ENCODE measurements around the gene MBD6.
"Not testable (repeated sequence)": the region's sequence is repeated elsewhere in the genome, so short reads cannot be mapped to it uniquely, and the experiment has no call there.

The MBD6 gene

DNA sequence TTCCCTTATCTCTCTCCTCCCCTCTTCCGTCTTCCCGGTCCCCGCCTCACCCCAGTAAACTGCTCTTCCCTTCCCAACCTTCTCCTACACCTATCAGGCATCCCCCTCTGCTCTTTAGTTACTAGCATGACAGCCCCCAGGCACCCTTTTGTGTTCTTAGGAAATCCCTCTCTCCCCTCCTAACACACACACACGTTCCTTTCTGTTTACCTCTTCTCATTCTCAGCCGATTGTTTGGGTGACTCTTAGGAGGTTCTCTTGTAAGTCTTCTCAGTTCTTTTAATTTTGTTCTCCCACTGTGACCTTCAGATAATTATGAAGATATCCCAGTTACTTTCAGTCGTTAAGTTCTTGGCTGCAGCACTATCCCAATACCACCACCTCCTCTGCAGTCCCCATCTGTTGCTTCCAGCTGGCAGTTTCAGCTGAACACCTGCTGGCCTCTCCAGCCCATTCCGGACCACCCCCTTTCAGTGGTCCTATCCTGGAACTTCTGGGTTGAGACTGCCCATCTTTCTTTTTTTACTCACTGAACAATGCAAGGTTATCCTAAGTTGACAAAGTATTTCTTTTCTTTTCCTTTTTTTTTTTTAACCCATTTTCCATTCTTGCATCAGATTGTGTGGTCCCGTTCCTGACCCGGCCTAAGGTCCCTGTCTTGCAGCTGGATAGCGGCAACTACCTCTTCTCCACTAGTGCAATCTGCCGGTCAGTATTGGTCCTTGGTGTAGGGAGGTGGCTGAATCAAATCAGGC, 34.0 kb upstream of the MBD6 start:
- no peak for DNase-seq

DNA sequence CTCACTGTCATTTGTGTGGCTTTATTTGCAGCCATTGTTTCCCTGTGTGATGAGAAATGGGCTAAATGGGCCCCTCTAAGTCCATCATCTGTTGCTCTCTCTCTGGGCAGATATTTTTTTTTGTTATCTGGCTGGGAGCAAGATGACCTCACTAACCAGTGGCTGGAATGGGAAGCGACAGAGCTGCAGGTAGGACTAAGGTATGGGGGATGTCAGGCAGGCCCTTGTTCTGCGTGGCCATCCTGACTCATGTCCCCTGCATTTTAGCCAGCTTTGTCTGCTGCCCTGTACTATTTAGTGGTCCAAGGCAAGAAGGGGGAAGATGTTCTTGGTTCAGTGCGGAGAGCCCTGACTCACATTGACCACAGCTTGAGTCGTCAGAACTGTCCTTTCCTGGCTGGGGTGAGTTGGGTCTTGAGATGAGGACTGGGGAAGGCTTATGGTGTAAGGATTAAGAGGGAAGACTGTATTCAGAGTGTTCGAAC, 33.4 kb upstream of the MBD6 start:
- DNase-seq = no peak

DNA sequence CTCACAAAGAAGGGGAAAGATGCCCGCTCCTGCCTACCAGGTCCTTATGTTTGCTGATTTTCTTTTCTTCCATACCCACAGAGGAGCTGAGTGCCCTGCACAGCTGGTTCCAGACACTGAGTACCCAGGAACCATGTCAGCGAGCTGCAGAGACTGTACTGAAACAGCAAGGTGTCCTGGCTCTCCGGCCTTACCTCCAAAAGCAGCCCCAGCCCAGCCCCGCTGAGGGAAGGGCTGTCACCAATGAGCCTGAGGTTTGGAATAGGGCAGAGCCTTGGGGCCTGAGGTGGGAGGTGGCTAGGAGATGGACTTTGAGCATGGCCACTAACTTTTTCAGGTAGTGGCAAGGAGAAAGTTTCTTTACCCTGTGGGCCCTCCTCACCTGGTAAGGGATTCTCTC, 32.5 kb upstream of the MBD6 start:
- no peak for DNase-seq

GRCh38 chr12:57491393-57492280, 31.0 kb upstream of the MBD6 start:
- no peak for DNase-seq

DNA sequence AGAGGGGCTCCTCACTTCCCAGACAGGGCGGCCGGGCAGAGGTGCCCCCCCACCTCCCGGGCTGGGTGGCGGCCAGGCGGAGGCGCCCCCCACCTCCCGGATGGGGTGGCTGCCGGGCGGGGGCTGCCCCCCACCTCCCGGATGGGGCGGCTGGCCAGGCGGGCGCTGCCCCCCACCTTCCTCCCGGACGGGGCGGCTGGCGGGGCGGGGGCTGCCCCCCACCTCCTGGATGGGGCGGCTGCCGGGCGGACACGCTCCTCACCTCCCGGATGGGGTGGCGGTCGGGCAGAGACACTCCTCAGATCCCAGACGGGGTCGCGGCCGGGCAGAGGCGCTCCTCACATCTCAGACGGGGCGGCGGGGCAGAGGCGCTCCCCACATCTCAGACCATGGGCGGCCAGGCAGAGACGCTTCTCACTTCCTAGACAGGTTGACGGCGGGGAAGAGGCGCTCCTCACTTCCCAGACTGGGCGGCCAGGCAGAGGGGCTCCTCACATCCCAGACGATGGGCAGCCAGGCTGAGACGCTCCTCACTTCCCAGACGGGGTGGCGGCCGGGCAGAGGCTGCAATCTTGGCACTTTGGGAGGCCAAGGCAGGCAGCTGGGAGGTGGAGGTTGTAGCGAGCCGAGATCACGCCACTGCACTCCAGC, 27.4 kb upstream of the MBD6 start:
- not testable (repeated sequence) for DNase-seq

GRCh38 chr12:57496822-57497221, 25.8 kb upstream of the MBD6 start:
- no peak for DNase-seq

- DNase-seq = no peak
Observed at GRCh38 chr12:57497223-57498131, 25.1 kb upstream of the MBD6 start.

DNA sequence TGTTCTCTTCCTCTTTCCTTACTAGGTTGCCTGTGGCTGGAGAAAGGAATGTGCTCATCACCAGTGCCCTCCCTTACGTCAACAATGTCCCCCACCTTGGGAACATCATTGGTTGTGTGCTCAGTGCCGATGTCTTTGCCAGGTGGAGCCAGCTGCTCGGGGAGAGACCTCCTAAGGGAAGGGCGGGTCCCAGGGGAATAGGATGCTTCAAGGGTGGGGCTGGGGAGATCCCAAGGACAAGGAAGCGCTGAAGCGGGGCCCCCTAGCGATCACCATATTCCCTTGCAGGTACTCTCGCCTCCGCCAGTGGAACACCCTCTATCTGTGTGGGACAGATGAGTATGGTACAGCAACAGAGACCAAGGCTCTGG, 24.5 kb upstream of the MBD6 start:
- DNase-seq = no peak

DNA sequence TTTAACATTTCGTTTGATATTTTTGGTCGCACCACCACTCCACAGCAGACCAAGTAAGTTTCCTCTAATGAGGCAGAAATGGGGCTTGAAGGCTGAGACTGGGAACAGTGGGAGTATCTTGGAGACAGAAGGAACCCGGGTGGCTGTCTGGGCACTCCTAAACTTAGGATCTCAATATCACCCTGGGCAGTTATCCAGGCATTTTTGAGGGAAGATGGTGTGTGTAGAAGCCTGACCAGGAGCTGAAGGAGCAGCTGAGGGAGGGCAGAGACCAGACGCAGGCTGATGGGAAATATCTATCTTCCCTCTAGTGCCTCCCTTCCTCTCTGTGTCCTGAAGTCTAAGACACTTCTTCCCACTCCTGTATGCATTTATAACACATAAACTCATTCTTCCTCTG, 24.1 kb upstream of the MBD6 start:
- DNase-seq = no peak

GRCh38 chr12:57500213-57500612, 22.4 kb upstream of the MBD6 start:
- no peak for DNase-seq

DNA sequence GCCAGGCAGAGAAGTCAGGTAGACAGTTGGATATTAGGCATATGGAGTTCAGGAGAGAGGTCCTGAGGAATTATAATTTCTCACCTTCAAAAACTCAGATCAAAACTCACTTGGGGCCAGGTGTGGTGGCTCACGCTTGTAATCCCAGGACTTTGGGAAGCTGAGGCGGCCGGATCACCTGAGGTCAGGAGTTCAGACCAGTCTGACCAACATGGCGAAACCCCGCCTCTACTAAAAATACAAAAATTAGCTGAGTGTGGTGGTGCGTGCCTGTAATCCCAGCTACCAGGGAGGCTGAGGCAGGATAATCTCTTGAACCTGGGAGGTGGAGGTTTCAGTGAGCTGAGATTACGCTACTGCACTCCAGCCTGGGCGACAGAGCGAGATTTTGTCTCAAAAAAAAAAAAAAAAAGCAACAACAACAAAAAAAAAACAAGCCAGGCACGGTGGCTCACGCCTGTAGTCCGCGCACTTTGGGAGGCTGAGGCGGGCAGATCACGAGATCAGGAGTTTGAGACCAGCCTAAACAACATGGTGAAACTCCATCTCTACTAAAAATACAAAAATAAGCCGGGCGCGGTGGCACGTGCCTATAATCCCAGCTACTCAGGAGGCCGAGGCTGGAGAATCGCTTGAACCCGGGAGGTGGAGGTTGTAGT, 20.2 kb upstream of the MBD6 start:
- not testable (repeated sequence) for DNase-seq

DNA sequence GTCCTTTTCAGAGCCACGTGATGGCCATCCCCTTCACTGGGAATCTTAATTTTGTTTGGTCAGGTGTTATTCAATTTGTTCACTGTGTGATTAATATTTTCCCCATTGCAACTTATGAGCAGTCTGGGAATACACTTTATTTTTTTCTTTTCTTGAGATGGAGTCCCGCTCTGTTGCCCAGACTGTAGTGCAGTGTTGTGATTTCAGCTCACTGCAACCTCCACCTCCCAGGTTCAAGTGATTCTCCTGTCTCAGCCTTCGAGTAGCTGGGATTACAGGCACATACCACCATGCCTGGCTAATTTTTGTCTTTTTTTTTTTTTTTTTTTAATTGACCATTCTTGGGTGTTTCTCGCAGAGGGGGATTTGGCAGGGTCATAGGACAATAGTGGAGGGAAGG, 16.1 kb upstream of the MBD6 start:
- not testable (repeated sequence) for DNase-seq

GRCh38 chr12:57507796-57508195, 14.8 kb upstream of the MBD6 start:
- not testable (repeated sequence) for DNase-seq

DNA sequence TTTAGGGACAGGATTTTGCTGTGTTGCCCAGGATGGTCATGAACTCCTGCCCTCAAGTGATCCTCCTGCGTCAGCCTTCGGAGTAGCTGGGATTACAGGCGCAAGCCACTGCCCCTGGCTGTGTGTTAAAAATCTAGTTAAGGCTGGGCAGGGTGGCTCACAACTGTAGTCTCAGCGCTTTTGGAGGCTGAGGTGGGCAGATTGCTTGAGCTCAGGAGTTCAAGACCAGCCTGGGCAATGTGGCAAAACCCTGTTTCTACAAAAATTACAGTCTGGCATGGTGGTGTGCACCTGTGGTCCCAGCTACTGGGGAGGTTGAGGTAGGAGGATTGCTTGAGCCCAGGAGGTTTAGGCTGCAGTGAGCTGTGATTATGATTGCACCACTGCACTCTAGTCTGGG, 11.5 kb upstream of the MBD6 start:
- no peak for DNase-seq

DNA sequence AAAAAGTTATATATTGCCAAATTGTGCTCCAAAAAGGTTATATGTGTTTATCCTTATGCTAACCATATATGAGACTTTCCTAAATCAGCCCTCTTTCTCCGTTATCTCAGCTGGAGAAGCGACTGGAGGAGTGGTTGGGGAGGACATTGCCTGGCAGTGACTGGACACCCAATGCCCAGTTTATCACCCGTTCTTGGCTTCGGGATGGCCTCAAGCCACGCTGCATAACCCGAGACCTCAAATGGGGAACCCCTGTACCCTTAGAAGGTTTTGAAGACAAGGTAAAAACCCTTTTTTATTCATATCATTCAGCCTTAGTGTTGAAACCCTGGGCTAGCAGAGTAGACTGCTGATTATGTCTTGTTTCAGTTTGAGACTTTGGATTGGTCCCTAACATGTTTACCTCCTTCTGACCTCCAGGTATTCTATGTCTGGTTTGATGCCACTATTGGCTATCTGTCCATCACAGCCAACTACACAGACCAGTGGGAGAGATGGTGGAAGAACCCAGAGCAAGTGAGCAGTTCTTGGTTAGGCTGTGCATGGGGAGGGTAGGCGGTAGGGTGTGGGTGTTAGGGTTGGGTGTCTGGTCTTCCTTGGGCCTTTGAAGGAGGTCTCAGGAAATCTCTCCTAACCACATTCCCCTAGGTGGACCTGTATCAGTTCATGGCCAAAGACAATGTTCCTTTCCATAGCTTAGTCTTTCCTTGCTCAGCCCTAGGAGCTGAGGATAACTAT, 10.9 kb upstream of the MBD6 start:
- no peak for DNase-seq

DNA sequence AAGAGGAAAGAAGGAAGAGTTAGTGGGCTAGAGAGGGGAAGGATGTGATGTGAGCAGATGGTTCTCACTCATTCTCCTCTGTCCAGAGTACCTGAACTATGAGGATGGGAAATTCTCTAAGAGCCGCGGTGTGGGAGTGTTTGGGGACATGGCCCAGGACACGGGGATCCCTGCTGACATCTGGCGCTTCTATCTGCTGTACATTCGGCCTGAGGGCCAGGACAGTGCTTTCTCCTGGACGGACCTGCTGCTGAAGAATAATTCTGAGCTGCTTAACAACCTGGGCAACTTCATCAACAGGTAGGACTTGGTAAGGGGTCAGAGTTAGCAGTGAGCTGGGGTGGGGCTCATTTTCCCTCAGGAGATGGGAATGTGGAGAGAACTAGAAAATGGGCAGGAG, 10.0 kb upstream of the MBD6 start:
- DNase-seq = no peak

DNA sequence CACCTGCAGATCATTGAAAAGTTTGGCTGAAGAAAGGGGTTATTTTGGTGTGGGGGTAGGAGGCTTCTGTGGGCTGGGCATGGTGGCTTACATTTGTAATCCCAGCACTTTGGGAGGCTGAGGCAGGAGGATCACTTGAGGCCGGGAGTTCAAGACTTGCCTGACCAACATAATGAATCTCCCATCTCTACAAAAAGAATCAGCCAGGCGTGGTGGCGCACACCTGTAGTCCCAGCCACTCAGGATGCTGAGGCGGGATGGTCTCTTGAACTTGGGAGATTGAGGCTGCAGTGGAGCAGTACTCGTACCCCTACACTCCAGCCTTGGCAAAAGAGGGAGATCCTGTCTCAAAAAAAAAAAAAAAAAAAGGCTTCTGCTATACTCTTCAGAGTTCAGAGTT, 9.4 kb upstream of the MBD6 start:
- no peak for DNase-seq

GRCh38 chr12:57513677-57514076, 8.9 kb upstream of the MBD6 start:
- not testable (repeated sequence) for DNase-seq

DNA sequence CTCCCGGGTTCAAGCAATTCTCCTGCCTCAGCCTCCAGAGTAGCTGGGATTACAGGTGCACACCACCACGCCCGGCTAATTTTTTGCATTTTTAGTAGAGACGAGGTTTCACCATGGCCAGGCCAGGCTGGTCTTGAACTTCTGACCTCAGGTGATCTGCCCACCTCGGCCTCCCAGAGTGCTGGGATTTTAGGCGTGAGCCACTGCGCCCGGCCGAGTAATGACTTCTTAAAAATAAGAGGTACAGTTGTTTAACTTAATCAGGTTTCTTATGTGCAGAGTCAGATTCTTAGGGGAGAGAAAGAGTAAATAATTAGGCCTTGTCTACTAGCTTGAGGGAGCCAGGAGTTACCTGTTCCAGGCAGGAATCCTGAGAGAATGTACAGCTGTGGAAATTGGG, 8.4 kb upstream of the MBD6 start:
- not testable (repeated sequence) for DNase-seq

- DNase-seq = no peak
Observed at GRCh38 chr12:57514720-57515407, 7.8 kb upstream of the MBD6 start.
